Cardiac fibroblast (primary cell): Measurements from ENCODE around the gene OSBPL10.

Source experiments
- DNase-seq, 2 donors: peaks; one replicate each; pipeline versions ENCODE4 v3.0.0 to v3.0.0-alpha.2; 2010; ENCODE audit warnings: low read depth in 2 of 2
- H3K4me3 ChIP-seq, 2 donors: replicated peaks in 1 of 2; 1 replicate in 1 of 2; 2 replicates in 1 of 2; pipeline ENCODE4 v1.5.1; 2011; ENCODE audit warnings: low read depth in 2 of 2, low read length in 2 of 2, mild to moderate bottlenecking in 2 of 2, moderate library complexity in 1 of 2
- CTCF ChIP-seq: IDR thresholded peaks from one replicate; pipeline ENCODE4 v1.5.1; 2011; ENCODE audit warnings: low read depth, mild to moderate bottlenecking, low read length, inconsistent platforms

OSBPL10 gene

DNA sequence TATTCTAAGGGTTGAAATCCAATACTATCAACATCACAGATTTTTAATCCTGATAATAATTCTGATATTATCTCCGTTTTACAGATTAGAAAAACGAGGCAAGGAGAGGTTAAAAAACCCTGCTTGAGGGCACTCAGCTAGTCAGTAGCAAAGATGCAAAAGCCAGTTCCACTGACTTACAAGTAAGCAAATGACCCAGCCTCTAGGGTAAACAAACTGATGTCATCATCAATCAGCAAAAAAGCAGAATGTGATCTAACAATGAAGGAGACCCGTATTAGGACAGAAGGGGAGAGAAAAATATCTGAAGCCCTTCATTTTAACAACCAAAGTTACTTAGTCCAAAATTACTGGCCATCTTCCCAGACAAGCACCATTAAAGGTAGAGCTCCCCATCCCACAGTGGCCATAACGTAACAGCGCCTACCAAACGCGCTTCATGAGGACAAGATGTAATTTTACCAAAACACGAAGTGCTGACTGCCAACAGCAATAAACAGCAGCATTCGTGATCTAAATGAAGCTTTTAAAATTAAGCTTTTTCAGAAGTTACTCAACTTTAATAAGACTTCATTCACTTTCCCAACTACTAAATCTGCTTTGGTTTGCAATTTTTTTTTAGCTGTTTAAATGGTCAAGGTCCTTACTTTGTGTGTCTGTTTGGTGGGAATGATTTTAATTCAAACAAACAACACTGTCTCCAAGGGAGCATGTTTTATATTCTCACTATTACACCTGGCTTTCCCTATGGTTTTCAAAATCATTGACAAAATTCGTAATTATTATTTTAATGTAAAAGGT, 176.6 kb downstream of the OSBPL10 start:
- H3K4me3 ChIP-seq: no peak overlapping the region
- no peak for TF ChIP-seq CTCF
- peak in 1 of 2 donors; percentile 15 for DNase-seq

- H3K4me3 ChIP-seq: no peak overlapping the region
- TF ChIP-seq CTCF: no peak
These were observed 177.9 kb downstream of the OSBPL10 start for GRCh38 chr3:31802981-31803740.

DNA sequence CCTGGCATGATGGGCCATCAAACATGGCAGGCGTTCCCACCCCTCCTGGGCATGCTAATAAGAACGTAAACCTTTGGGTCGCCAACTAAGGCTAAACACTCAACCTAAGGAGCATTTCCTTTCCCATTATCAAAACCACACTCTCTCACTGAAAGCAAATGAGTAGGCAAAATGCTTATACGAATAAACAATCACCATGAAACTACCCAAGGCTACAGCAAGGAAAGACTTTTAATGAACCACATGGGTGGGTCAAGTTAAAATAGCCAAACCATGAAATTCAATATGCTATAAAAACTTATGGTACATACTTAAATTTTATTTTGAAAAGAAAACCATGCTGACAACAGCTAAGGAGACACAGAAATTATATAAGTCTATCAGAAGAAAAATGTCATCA, 180.6 kb downstream of the OSBPL10 start:
- H3K4me3 ChIP-seq: no peak overlapping the region
- TF ChIP-seq CTCF: no peak
- no peak for DNase-seq

More at GRCh38 chr3:31802981-31803740, 177.9 kb downstream of the OSBPL10 start:
- DNase-seq: no peak

- no peak for DNase-seq
- H3K4me3 ChIP-seq: no peak overlapping the region
- TF ChIP-seq CTCF: no peak
These were observed 182.2 kb downstream of the OSBPL10 start for GRCh38 chr3:31798840-31799239.

GRCh38 chr3:31793821-31794220, 187.2 kb downstream of the OSBPL10 start:
- no peak for DNase-seq
- H3K4me3 ChIP-seq: no peak overlapping the region
- TF ChIP-seq CTCF: no peak

GRCh38 chr3:31791090-31791430, 190.0 kb downstream of the OSBPL10 start:
- no peak overlapping the region for H3K4me3 ChIP-seq
- DNase-seq: no peak
- no peak for TF ChIP-seq CTCF
